IMR-90 (cell line): Measurements from ENCODE around the gene SLC6A2. TPM values are rescaled to one million over a fixed set of nuclear protein-coding genes. Genes with fewer than 3 reads are reported as not detected.

Experiments
- ATAC-seq: fragments of 200-7000 bp; cut with Tn5 transposase; 2 replicates; pipeline ENCODE4 v1.9.1; 2020; ENCODE audit warnings: low read depth, mild to moderate bottlenecking, moderate library complexity
- BruUV-seq: library from RNA; stranded (reverse); fragments of 400-500 nt; replicated peaks from 2 replicates; lab custom pipeline; 2021; lab: Mats Ljungman, UMichigan
- CTCF ChIA-PET: fragments of 300-600 bp; formaldehyde crosslinking; extraction: SDS; loops from one replicate; lab custom pipeline; 2021; ENCODE audit warnings: antibody characterized with exemption; lab: Yijun Ruan, JAX
- POLR2A ChIA-PET: fragments of 300-600 bp; sonication (Branson Sonifier 250); formaldehyde crosslinking; loops from one replicate; lab custom pipeline; 2022; ENCODE audit warnings: antibody characterized with exemption; ENCODE audit not compliant: unreplicated experiment; lab: Charles Lee
- DNase-seq: peaks from one replicate; pipeline ENCODE4 v3.0.0; 2013
- H2AFZ ChIP-seq: replicated peaks from 2 replicates; pipeline ENCODE3; 2013; ENCODE audit warnings: low read length, mild to moderate bottlenecking; ENCODE audit not compliant: poor library complexity
- H2AK5ac ChIP-seq: 2 replicates; pipeline ENCODE4 v1.6.1; 2013; ENCODE audit warnings: low read depth, low read length, inconsistent platforms
- H2AK9ac ChIP-seq: replicated peaks from 2 replicates; pipeline ENCODE3; 2013; ENCODE audit warnings: mild to moderate bottlenecking, low read depth, low read length, moderate library complexity; ENCODE audit not compliant: poor library complexity
- H2BK120ac ChIP-seq: 2 replicates; pipeline ENCODE4 v1.6.1; 2013; ENCODE audit warnings: low read depth, low read length, inconsistent platforms
- H2BK15ac ChIP-seq: 3 replicates; pipeline ENCODE4 v1.6.1; 2013; ENCODE audit warnings: low read depth, low read length, inconsistent platforms
- H2BK20ac ChIP-seq: 2 replicates; pipeline ENCODE4 v1.6.1; 2013; ENCODE audit warnings: low read depth, mild to moderate bottlenecking, inconsistent platforms, low read length, moderate library complexity
- H2BK5ac ChIP-seq: 2 replicates; pipeline ENCODE4 v1.6.1; 2013; ENCODE audit warnings: mild to moderate bottlenecking, low read depth, low read length, inconsistent platforms; ENCODE audit not compliant: poor library complexity, severe bottlenecking
- H3K14ac ChIP-seq: replicated peaks from 2 replicates; pipeline ENCODE4 v1.6.1; 2013; ENCODE audit warnings: low read depth, low read length, inconsistent platforms
- H3K18ac ChIP-seq: 2 replicates; pipeline ENCODE4 v1.6.1; 2013; ENCODE audit warnings: low read depth, low read length, control low read depth
- H3K23ac ChIP-seq: 2 replicates; pipeline ENCODE4 v1.6.1; 2013; ENCODE audit warnings: low read depth, low read length, inconsistent platforms
- H3K27ac ChIP-seq: 2 replicates; pipeline ENCODE4 v1.5.1; 2013; ENCODE audit warnings: mild to moderate bottlenecking, control low read depth, low read length; ENCODE audit not compliant: insufficient read depth
- H3K27me3 ChIP-seq: 2 replicates; pipeline ENCODE4 v1.6.1; 2013; ENCODE audit warnings: low read length; ENCODE audit not compliant: control insufficient read depth, insufficient read depth
- H3K36me3 ChIP-seq: 2 replicates; pipeline ENCODE4 v1.6.1; 2013; ENCODE audit warnings: low read length, mixed read lengths; ENCODE audit not compliant: control insufficient read depth, insufficient read depth
- H3K4ac ChIP-seq: 2 replicates; pipeline ENCODE4 v1.6.1; 2013; ENCODE audit warnings: low read depth, low read length, inconsistent platforms
- H3K4me1 ChIP-seq: 2 replicates; pipeline ENCODE4 v1.6.1; 2013; ENCODE audit warnings: low read length, mixed read lengths; ENCODE audit not compliant: control insufficient read depth, insufficient read depth
- H3K4me2 ChIP-seq: 2 replicates; pipeline ENCODE4 v1.6.1; 2013; ENCODE audit warnings: low read depth, mild to moderate bottlenecking, control low read depth, low read length, moderate library complexity
- H3K4me3 ChIP-seq: 2 replicates; pipeline ENCODE4 v1.5.1; 2013; ENCODE audit warnings: low read depth, mild to moderate bottlenecking, control low read depth, low read length, moderate library complexity; ENCODE audit not compliant: insufficient read depth
- H3K56ac ChIP-seq: 2 replicates; pipeline ENCODE4 v1.6.1; 2013; ENCODE audit warnings: low read length, inconsistent platforms; ENCODE audit not compliant: insufficient read depth; ENCODE audit errors: extremely low read depth
- H3K79me1 ChIP-seq, 2 experiments: 2 replicates each; pipeline ENCODE4 v1.6.1; 2013; ENCODE audit warnings: low read length in 2 of 2, inconsistent platforms in 1 of 2, low read depth in 1 of 2
- H3K9ac ChIP-seq: 2 replicates; pipeline ENCODE4 v1.6.1; 2013; ENCODE audit warnings: low read depth, low read length, control low read depth
- H3K9me1 ChIP-seq: 2 replicates; pipeline ENCODE4 v1.6.1; 2013; ENCODE audit warnings: low read length, inconsistent platforms; ENCODE audit not compliant: insufficient read depth
- H3K9me3 ChIP-seq: 2 replicates; pipeline ENCODE4 v1.6.1; 2013; ENCODE audit warnings: low read length; ENCODE audit not compliant: control insufficient read depth, insufficient read depth
- H4K20me1 ChIP-seq: 2 replicates; pipeline ENCODE4 v1.6.1; 2013; ENCODE audit warnings: low read length, inconsistent platforms; ENCODE audit not compliant: insufficient read depth
- H4K5ac ChIP-seq: 2 replicates; pipeline ENCODE4 v1.6.1; 2013; ENCODE audit warnings: mild to moderate bottlenecking, low read depth, low read length, control low read depth
- H4K8ac ChIP-seq, 2 experiments: 2 replicates each; pipeline ENCODE4 v1.6.1; 2013; ENCODE audit warnings: low read depth in 2 of 2, low read length in 2 of 2, control low read depth in 1 of 2, inconsistent platforms in 1 of 2
- H4K91ac ChIP-seq: 2 replicates; pipeline ENCODE4 v1.6.1; 2013; ENCODE audit warnings: low read depth, low read length, inconsistent platforms; ENCODE audit not compliant: insufficient read depth
- BHLHE40 ChIP-seq: fragments of 150-350 bp; IDR thresholded peaks from 2 replicates; pipeline ENCODE4 v1.6.1; 2016; ENCODE audit warnings: mild to moderate bottlenecking, low read depth, low read length
- CEBPB ChIP-seq: IDR thresholded peaks from 2 replicates; pipeline ENCODE4 v1.6.1; 2012; ENCODE audit warnings: low read depth, low read length, improper control_type of control experiment
- CTCF ChIP-seq: conservative IDR thresholded peaks from 2 replicates; pipeline ENCODE4 v1.5.1; 2012; ENCODE audit warnings: mild to moderate bottlenecking, low read depth, low read length, improper control_type of control experiment
- ELK1 ChIP-seq: fragments of 150-350 bp; IDR thresholded peaks from 2 replicates; pipeline ENCODE4 v1.6.1; 2016; ENCODE audit warnings: low read depth, mild to moderate bottlenecking, low read length, moderate library complexity, borderline replicate concordance
- FOS ChIP-seq: fragments of 150-350 bp; IDR thresholded peaks from 2 replicates; pipeline ENCODE4 v1.6.1; 2016; ENCODE audit warnings: low read depth, low read length
- MAFK ChIP-seq: IDR thresholded peaks from 2 replicates; pipeline ENCODE4 v1.6.1; 2012; ENCODE audit warnings: low read depth, low read length, improper control_type of control experiment
- MAZ ChIP-seq: IDR thresholded peaks from 2 replicates; pipeline ENCODE4 v1.6.1; 2012; ENCODE audit warnings: low read depth, mild to moderate bottlenecking, low read length, improper control_type of control experiment, moderate library complexity, borderline replicate concordance
- NFE2L2 ChIP-seq: fragments of 150-350 bp; IDR thresholded peaks from 2 replicates; pipeline ENCODE4 v1.6.1; 2016; ENCODE audit warnings: low read depth, mild to moderate bottlenecking, low read length
- POLR2A ChIP-seq: IDR thresholded peaks from 2 replicates; pipeline ENCODE4 v1.6.1; 2012; ENCODE audit warnings: mild to moderate bottlenecking, low read depth, low read length
- RAD21 ChIP-seq: IDR thresholded peaks from 2 replicates; pipeline ENCODE4 v1.6.1; 2012; ENCODE audit warnings: low read length, improper control_type of control experiment
- RCOR1 ChIP-seq: IDR thresholded peaks from 2 replicates; pipeline ENCODE4 v1.6.1; 2012; ENCODE audit warnings: mild to moderate bottlenecking, low read length, improper control_type of control experiment; ENCODE audit not compliant: insufficient replicate concordance
- RFX5 ChIP-seq: IDR thresholded peaks from 2 replicates; pipeline ENCODE4 v1.8.0; 2012; ENCODE audit warnings: low read depth, mild to moderate bottlenecking, low read length, moderate library complexity
- SMC3 ChIP-seq: fragments of 150-350 bp; IDR thresholded peaks from 2 replicates; pipeline ENCODE4 v1.6.1; 2016; ENCODE audit warnings: low read depth, mild to moderate bottlenecking, antibody characterized with exemption, low read length, moderate library complexity
- USF2 ChIP-seq: fragments of 150-350 bp; IDR thresholded peaks from 2 replicates; pipeline ENCODE4 v1.6.1; 2017; ENCODE audit warnings: mild to moderate bottlenecking, antibody characterized with exemption, low read length, low read depth
- WGBS, 2 experiments: methylation state at CpG; one replicate each; pipeline versions ENCODE4 v1.1.5 to v1.1.7; 2013; ENCODE audit warnings: missing lambda C conversion rate in 2 of 2; ENCODE audit not compliant: insufficient read length in 1 of 2; ENCODE audit errors: extremely low coverage in 2 of 2; 5-methylcytosine and 5-hydroxymethylcytosine counted together
- dilution Hi-C: fragments of 300-500 bp; cut with HindIII; formaldehyde crosslinking; loops from one replicate; pipeline ENCODE4 v1.14.3; 2018; ENCODE audit warnings: low sequenced_read_pairs; ENCODE audit not compliant: unreplicated experiment
- in situ Hi-C: fragments of 300-500 bp; cut with MboI; formaldehyde crosslinking; loops from 3 replicates; pipeline ENCODE4 v1.14.3; 2019; ENCODE audit warnings: low sequenced_read_pairs, inconsistent platforms, mixed read lengths
- intact Hi-C: fragments of 100-400 bp; cut with micrococcal nuclease; formaldehyde crosslinking; loops from 2 replicates; pipeline ENCODE4 v1.10.0; 2022
- polyA plus RNA-seq, 3 experiments: library from polyadenylated mRNA; depleted of rRNA; stranded (reverse); fragments of >200 nt; gene quantifications; 2 replicates each; pipeline ENCODE4 v1.2.3, GENCODE V29; 2012; ENCODE audit warnings: low replicate concordance in 1 of 3
- total RNA-seq: library from RNA; depleted of rRNA; stranded (reverse); fragments of >200 nt; gene quantifications from 2 replicates; pipeline ENCODE4 v1.2.3, GENCODE V29; 2012

The SLC6A2 gene
- total and polyA plus RNA-seq, 2 of the 4 experiments (the other 2 are of a cell fraction), result not detected

GRCh38 chr16:55730115-55730514 lies 74.3 kb downstream of the SLC6A2 start:
- POLR2A ChIA-PET, result no interaction called here
- Histone ChIP-seq H4K91ac (no peak overlapping the region), H3K56ac (no peak overlapping the region), H3K9me3 (no peaks in the 10 kb centered on the region), H2BK5ac (no peak overlapping the region), H3K27me3 (no peaks in the 10 kb centered on the region), H3K4me3 (no peak overlapping the region), H4K20me1 (no peaks in the 10 kb centered on the region), H2BK20ac (no peak overlapping the region), H3K4ac (no peak overlapping the region), H3K4me1 (no peaks in the 10 kb centered on the region), H3K4me2 (no peak overlapping the region), H2AK5ac (no peak overlapping the region), H2AK9ac (no peak overlapping the region), H3K9me1 (no peaks in the 10 kb centered on the region), H3K27ac (no peak overlapping the region), H3K9ac (no peak overlapping the region), H2BK120ac (no peak overlapping the region), H2AFZ (no peak overlapping the region), H2BK15ac (no peak overlapping the region), H4K5ac (no peak overlapping the region), H3K14ac (no peak overlapping the region), H3K36me3 (no peaks in the 10 kb centered on the region), H3K18ac (no peak overlapping the region), H3K79me1 (no peaks in the 10 kb centered on the region), H4K8ac (no peak overlapping the region), H3K23ac (no peak overlapping the region)
- in situ Hi-C loops (no loop called here), dilution Hi-C loops (no loop called here), intact Hi-C loops (no loop called here)
- no CpG with 5 or more reads among the region's 5 CpGs for WGBS, 2 experiments
- no TSS peak for BruUV-seq
- ATAC-seq (no peak), DNase-seq (no peak)
- no peak for TF ChIP-seq FOS
- no peak for TF ChIP-seq ELK1
- no peak for TF ChIP-seq POLR2A
- TF ChIP-seq CEBPB, result no peak
- TF ChIP-seq MAFK, result no peak
- no peak for TF ChIP-seq RAD21
- no peak for TF ChIP-seq CTCF
- no peak for TF ChIP-seq MAZ
- no peak for TF ChIP-seq RCOR1
- no peak for TF ChIP-seq BHLHE40
- no peak for TF ChIP-seq NFE2L2
- TF ChIP-seq SMC3, result no peak
- TF ChIP-seq RFX5, result no peak
- no peak for TF ChIP-seq USF2
- CTCF ChIA-PET, result no interaction called here
